Activated CD4-positive, alpha-beta T cell treated with anti-CD3 and anti-CD28 coated beads, Interleukin-2, amount 50 U/mL, for 24 hours (primary cell): Measurements from ENCODE around the gene PGLYRP4.
A peak's percentile ranks its signal among the peaks of the same experiment; 100 is the strongest.
"Not testable (repeated sequence)": the region's sequence is repeated elsewhere in the genome, so short reads cannot be mapped to it uniquely, and the experiment has no call there.

Experiments used
- DNase-seq, 2 donors: peaks; one replicate each; pipeline ENCODE4 v3.0.0-alpha.2; 2020; ENCODE audit warnings: low read depth in 1 of 2, low spot score in 1 of 2

PGLYRP4 gene

GRCh38 chr1:153356392-153357075 lies 7.9 kb upstream of the PGLYRP4 start:
- no peak for DNase-seq

GRCh38 chr1:153355445-153356071 lies 6.9 kb upstream of the PGLYRP4 start:
- DNase-seq, result peak in 1 of 2 donors; percentile 13

- no peak for DNase-seq
Measured at GRCh38 chr1:153354515-153355193, 6.0 kb upstream of the PGLYRP4 start.

- no peak for DNase-seq
Measured at GRCh38 chr1:153353226-153353947, 4.7 kb upstream of the PGLYRP4 start.

- DNase-seq, result peak; percentile 28 to 47
Measured at GRCh38 chr1:153352523-153352922, 3.9 kb upstream of the PGLYRP4 start.

GRCh38 chr1:153350321-153350957 lies 1.8 kb upstream of the PGLYRP4 start:
- no peak for DNase-seq

GRCh38 chr1:153349363-153350320 lies 1.0 kb upstream of the PGLYRP4 start:
- no peak for DNase-seq

GRCh38 chr1:153347856-153348255 lies 785 bp downstream of the PGLYRP4 start:
- no peak for DNase-seq

- not testable (repeated sequence) for DNase-seq
Measured at GRCh38 chr1:153347049-153347448, 1.6 kb downstream of the PGLYRP4 start.

- DNase-seq, result no peak
Measured at GRCh38 chr1:153346077-153346723, 2.4 kb downstream of the PGLYRP4 start.

GRCh38 chr1:153345187-153346076 lies 3.2 kb downstream of the PGLYRP4 start:
- no peak for DNase-seq

- DNase-seq, result no peak
Measured at GRCh38 chr1:153344718-153345025, 4.0 kb downstream of the PGLYRP4 start.

- no peak for DNase-seq
Measured at GRCh38 chr1:153343811-153344717, 4.6 kb downstream of the PGLYRP4 start.

- DNase-seq, result no peak
Measured at GRCh38 chr1:153343040-153343681, 5.5 kb downstream of the PGLYRP4 start.

- no peak for DNase-seq
Measured at GRCh38 chr1:153342178-153342577, 6.5 kb downstream of the PGLYRP4 start.

GRCh38 chr1:153341431-153341934 lies 7.2 kb downstream of the PGLYRP4 start:
- no peak for DNase-seq

- DNase-seq, result no peak
Measured at GRCh38 chr1:153340356-153340755, 8.3 kb downstream of the PGLYRP4 start.
